Measurements from ENCODE around the gene ARHGAP6. TPM values are rescaled to one million over a fixed set of nuclear protein-coding genes. Genes with fewer than 3 reads are reported as not detected.

Gene ARHGAP6
- polyA plus RNA-seq, 2 of the 4 experiments (the other 2 are of a cell fraction) = 0.04 TPM; not detected in 1

GRCh38 chrX:11555759-11556158 is 110.0 kb downstream of the ARHGAP6 start (continued):
- TF ChIP-seq HES2 (IDR thresholded peaks at IDR 0.05) (no peak), TP53 (CRISPR knock-in tag; IDR thresholded peaks at IDR 0.05) (no peak), ESRRA (IDR thresholded peaks at IDR 0.05; ENCODE audit: borderline replicate concordance, low read length) (no peak), KDM5A (IDR thresholded peaks at IDR 0.05) (no peak), FOSL2 (IDR thresholded peaks at IDR 0.05) (no peak), FOSL2 (CRISPR knock-in tag; IDR thresholded peaks at IDR 0.05) (no peak), RARB (CRISPR knock-in tag; IDR thresholded peaks at IDR 0.05) (no peak), POLR2AphosphoS2 (conservative IDR thresholded peaks at IDR 0.05; ENCODE audit: low read length) (no peak), SREBF2 (IDR thresholded peaks at IDR 0.05) (no peak), RFX5 (IDR thresholded peaks at IDR 0.05) (no peak)

- Histone ChIP-seq H3K4me2 (no peak overlapping the region), H3K27ac (no peak overlapping the region), H3K4me1 (no peaks in the 10 kb centered on the region), H3K9me3 (no peaks in the 10 kb centered on the region), H3K4me3 (no peak overlapping the region)
- ATAC-seq (no peak), FAIRE-seq (no peak), DNase-seq (ENCODE audit: low read depth in 1 of 2, low spot score in 1 of 2) (no peak)
- WGBS (ENCODE audit: missing lambda C conversion rate) = 38% methylated on average over 1 of the region's 1 CpG
- TF ChIP-seq RFX5 (IDR thresholded peaks at IDR 0.05) (no peak), NPAS2 (CRISPR knock-in tag; IDR thresholded peaks at IDR 0.05; ENCODE audit: borderline replicate concordance) (no peak), CHD4 (IDR thresholded peaks at IDR 0.05; ENCODE audit: borderline replicate concordance) (no peak), SMC3 (IDR thresholded peaks at IDR 0.05) (no peak), CTCF (IDR thresholded peaks at IDR 0.05) (no peak), ATOH8 (CRISPR knock-in tag; IDR thresholded peaks at IDR 0.05; ENCODE audit: low read depth) (no peak), MAZ (IDR thresholded peaks at IDR 0.05; ENCODE audit: borderline replicate concordance, low read depth, low read length) (no peak), HOXB13 (CRISPR knock-in tag; IDR thresholded peaks at IDR 0.05; ENCODE audit: low read depth) (no peak), BCL3 (IDR thresholded peaks at IDR 0.05) (no peak), TP53 (CRISPR knock-in tag; IDR thresholded peaks at IDR 0.05) (no peak), ZC3H11A (IDR thresholded peaks at IDR 0.05) (no peak)
- ChIA-PET POLR2A (no interaction called here), CTCF (no interaction called here)
Observed at GRCh38 chrX:11553594-11553993, 112.1 kb downstream of the ARHGAP6 start.

GRCh38 chrX:11551151-11551550 is 114.6 kb downstream of the ARHGAP6 start:
- no peak for FAIRE-seq
- CTCF ChIA-PET = no interaction called here
- no peaks in the 10 kb centered on the region for H3K4me1 ChIP-seq
- ATAC-seq = no peak
- DNase-seq (ENCODE audit: low read depth in 1 of 2, low spot score in 1 of 2) = no peak
- no peaks in the 10 kb centered on the region for H3K9me3 ChIP-seq
- 23% methylated on average over 1 of the region's 1 CpG for WGBS (ENCODE audit: missing lambda C conversion rate)
- H3K4me3 ChIP-seq = no peak overlapping the region
- H3K4me2 ChIP-seq = no peak overlapping the region
- no peak overlapping the region for H3K27ac ChIP-seq
- POLR2A ChIA-PET = no interaction called here
- no peak for TF ChIP-seq BHLHE40 (IDR thresholded peaks at IDR 0.05; ENCODE audit: low read depth, low read length)
- no peak for TF ChIP-seq HMGXB4 (CRISPR knock-in tag; IDR thresholded peaks at IDR 0.05; ENCODE audit: borderline replicate concordance)
- TF ChIP-seq KDM1A (IDR thresholded peaks at IDR 0.05; ENCODE audit: low read depth) = no peak
- TF ChIP-seq CHD2 (IDR thresholded peaks at IDR 0.05; ENCODE audit: low read length, partially characterized antibody) = no peak
- no peak for TF ChIP-seq CEBPB (IDR thresholded peaks at IDR 0.05)
- TF ChIP-seq HOXA7 (CRISPR knock-in tag; IDR thresholded peaks at IDR 0.05) = no peak
- TF ChIP-seq MYC (IDR thresholded peaks at IDR 0.05; ENCODE audit: borderline replicate concordance, low read length) = no peak
- TF ChIP-seq RNF2 (IDR thresholded peaks at IDR 0.05; ENCODE audit: borderline replicate concordance, low read depth) = no peak
- TF ChIP-seq KDM5A (IDR thresholded peaks at IDR 0.05) = no peak
- no peak for TF ChIP-seq FOXS1 (CRISPR knock-in tag; IDR thresholded peaks at IDR 0.05)
- TF ChIP-seq MAX (IDR thresholded peaks at IDR 0.05) = no peak
- TF ChIP-seq RARB (CRISPR knock-in tag; IDR thresholded peaks at IDR 0.05) = no peak
- TF ChIP-seq FOSL2 (IDR thresholded peaks at IDR 0.05) = no peak
- no peak for TF ChIP-seq FOSL2 (CRISPR knock-in tag; IDR thresholded peaks at IDR 0.05)
- no peak for TF ChIP-seq ESRRA (IDR thresholded peaks at IDR 0.05; ENCODE audit: borderline replicate concordance, low read length)
- no peak for TF ChIP-seq USF2 (IDR thresholded peaks at IDR 0.05)
- TF ChIP-seq JUN (IDR thresholded peaks at IDR 0.05) = no peak
- TF ChIP-seq TP53 (CRISPR knock-in tag; IDR thresholded peaks at IDR 0.05) = no peak

Data from A549 (cell line).